AG09309 (cell line): ENCODE measurements around the gene PLD4.
A peak's percentile ranks its signal among the peaks of the same experiment; 100 is the strongest.

Source experiments
- DNase-seq: peaks from one replicate; pipeline ENCODE4 v3.0.0-alpha.2; 2010; ENCODE audit warnings: low read depth
- H3K4me3 ChIP-seq: 2 replicates; pipeline ENCODE4 v1.5.1; 2011; ENCODE audit warnings: mild to moderate bottlenecking, low read depth, low read length, moderate library complexity; ENCODE audit not compliant: control insufficient read depth
- CTCF ChIP-seq: IDR thresholded peaks from 2 replicates; pipeline ENCODE4 v1.5.1; 2011; ENCODE audit warnings: mild to moderate bottlenecking, low read depth, low read length, inconsistent platforms; ENCODE audit not compliant: insufficient read depth, control insufficient read depth; ENCODE audit errors: missing control alignments

PLD4 gene

GRCh38 chr14:104932676-104933631, 8.3 kb downstream of the PLD4 start:
- DNase-seq, result peak; percentile 8

GRCh38 chr14:104933746-104934733, 9.4 kb downstream of the PLD4 start:
- H3K4me3 ChIP-seq, result no peak overlapping the region; the same call in 1 of the 2 replicates
- TF ChIP-seq CTCF, result no peak
- no peak for DNase-seq

More at GRCh38 chr14:104932676-104933631, 8.3 kb downstream of the PLD4 start:
- peak; percentile 67 for TF ChIP-seq CTCF
- peak overlapping the region; percentile 37 for H3K4me3 ChIP-seq

- no peak for DNase-seq
- H3K4me3 ChIP-seq, result no peak overlapping the region
- no peak for TF ChIP-seq CTCF
These were observed 10.5 kb downstream of the PLD4 start for GRCh38 chr14:104935026-104935650.

- H3K4me3 ChIP-seq, result no peak overlapping the region
- no peak for DNase-seq
- no peak for TF ChIP-seq CTCF
These were observed 11.3 kb downstream of the PLD4 start for GRCh38 chr14:104935955-104936354.

GRCh38 chr14:104936361-104937155, 11.9 kb downstream of the PLD4 start:
- TF ChIP-seq CTCF, result no peak
- H3K4me3 ChIP-seq, result no peak overlapping the region
- DNase-seq, result no peak
